Ishikawa (cell line): Measurements from ENCODE around the gene ADGB.

ENCODE experiments used
- CEBPB ChIP-seq: IDR thresholded peaks from 2 replicates; pipeline ENCODE4 v1.6.1; 2012
- CREB1 ChIP-seq: IDR thresholded peaks from 2 replicates; pipeline ENCODE4 v1.6.1; 2012; ENCODE audit warnings: low read depth
- EGR1 ChIP-seq: IDR thresholded peaks from 2 replicates; pipeline ENCODE4 v1.6.1; 2012
- EP300 ChIP-seq: IDR thresholded peaks from 2 replicates; pipeline ENCODE4 v1.6.1; 2012; ENCODE audit warnings: borderline replicate concordance
- FOXM1 ChIP-seq: IDR thresholded peaks from 2 replicates; pipeline ENCODE4 v1.6.1; 2012; ENCODE audit warnings: low read depth, borderline replicate concordance
- MAX ChIP-seq: IDR thresholded peaks from 2 replicates; pipeline ENCODE4 v1.6.1; 2012
- NFIC ChIP-seq: IDR thresholded peaks from 2 replicates; pipeline ENCODE4 v1.6.1; 2012
- RAD21 ChIP-seq: IDR thresholded peaks from 2 replicates; pipeline ENCODE4 v1.6.1; 2012; ENCODE audit warnings: low read depth
- REST ChIP-seq: IDR thresholded peaks from 2 replicates; pipeline ENCODE4 v1.6.1; 2012; ENCODE audit warnings: low read depth, mild to moderate bottlenecking
- TAF1 ChIP-seq: IDR thresholded peaks from 2 replicates; pipeline ENCODE4 v1.6.1; 2012; ENCODE audit warnings: low read depth, mild to moderate bottlenecking
- TCF12 ChIP-seq: IDR thresholded peaks from 2 replicates; pipeline ENCODE4 v1.6.1; 2012; ENCODE audit warnings: low read depth
- TEAD4 ChIP-seq: IDR thresholded peaks from 2 replicates; pipeline ENCODE4 v1.6.1; 2012
- USF1 ChIP-seq: IDR thresholded peaks from 2 replicates; pipeline ENCODE4 v1.6.1; 2012
- YY1 ChIP-seq: IDR thresholded peaks from 2 replicates; pipeline ENCODE4 v1.6.1; 2012; ENCODE audit warnings: low read depth
- ZBTB7A ChIP-seq: IDR thresholded peaks from 2 replicates; pipeline ENCODE4 v1.6.1; 2012; ENCODE audit warnings: low read depth

ADGB gene

GRCh38 chr6:146587459-146587858, 11.3 kb upstream of the ADGB start:
- TF ChIP-seq TCF12: no peak
- TF ChIP-seq CREB1: no peak
- TF ChIP-seq ZBTB7A: no peak
- no peak for TF ChIP-seq EP300
- TF ChIP-seq CEBPB: no peak

GRCh38 chr6:146590492-146590891, 8.3 kb upstream of the ADGB start:
- TF ChIP-seq EP300 (no peak), TAF1 (no peak), MAX (no peak), TEAD4 (no peak), NFIC (no peak), CEBPB (no peak), CREB1 (no peak), YY1 (no peak), RAD21 (no peak)

GRCh38 chr6:146592451-146592850, 6.3 kb upstream of the ADGB start:
- no peak for TF ChIP-seq EP300
- TF ChIP-seq RAD21: no peak
- no peak for TF ChIP-seq YY1

- no peak for TF ChIP-seq TEAD4
- TF ChIP-seq TCF12: no peak
- TF ChIP-seq EP300: no peak
- no peak for TF ChIP-seq CEBPB
- TF ChIP-seq MAX: no peak
- no peak for TF ChIP-seq TAF1
- no peak for TF ChIP-seq NFIC
- no peak for TF ChIP-seq EGR1
- no peak for TF ChIP-seq REST
- no peak for TF ChIP-seq RAD21
- no peak for TF ChIP-seq YY1
- TF ChIP-seq FOXM1: no peak
- no peak for TF ChIP-seq CREB1
- no peak for TF ChIP-seq USF1
Observed at GRCh38 chr6:146593986-146594385, 4.8 kb upstream of the ADGB start.

- TF ChIP-seq YY1: no peak
- no peak for TF ChIP-seq REST
- no peak for TF ChIP-seq TCF12
- no peak for TF ChIP-seq USF1
- no peak for TF ChIP-seq TEAD4
- no peak for TF ChIP-seq MAX
- TF ChIP-seq EGR1: no peak
- no peak for TF ChIP-seq CEBPB
- TF ChIP-seq CREB1: no peak
- no peak for TF ChIP-seq TAF1
- no peak for TF ChIP-seq NFIC
- TF ChIP-seq FOXM1: no peak
- TF ChIP-seq ZBTB7A: no peak
- TF ChIP-seq RAD21: no peak
Observed at GRCh38 chr6:146594495-146594894, 4.3 kb upstream of the ADGB start.

GRCh38 chr6:146595972-146596731, 2.6 kb upstream of the ADGB start:
- TF ChIP-seq ZBTB7A (no peak), EGR1 (no peak)

GRCh38 chr6:146601352-146601751, 2.6 kb downstream of the ADGB start:
- TF ChIP-seq USF1 (no peak), REST (no peak), CREB1 (no peak), NFIC (no peak), TCF12 (no peak), RAD21 (no peak), TAF1 (no peak), EP300 (no peak), CEBPB (no peak), TEAD4 (no peak)
